ENCODE measurements around the gene ELOVL4. TPM values are rescaled to one million over a fixed set of nuclear protein-coding genes. Genes with fewer than 3 reads are reported as not detected.

The ELOVL4 gene
- total and polyA plus RNA-seq, 2 of the 13 experiments (the other 11 are each of a cell fraction or from before 2014, with no cell fraction given), result 0.04 TPM; not detected in 1

GRCh38 chr6:79981652-79982051 is 34.3 kb upstream of the ELOVL4 start:
- H3K4me2 ChIP-seq (ENCODE audit: low read depth, low read length), result no peak overlapping the region
- ChIA-PET POLR2A (no interaction called here), CTCF (ENCODE audit: low intra/inter-chr PET ratio, low total read pairs) (no interaction called here)
- ATAC-seq (no peak), DNase-seq (ENCODE audit: low spot score) (no peak), FAIRE-seq (no peak)
- H3K27ac ChIP-seq (ENCODE audit: extremely low read length, insufficient read depth, low read length), result no peak overlapping the region
- H3K27me3 ChIP-seq (ENCODE audit: control insufficient read depth in 1 of 2, insufficient read depth in 2 of 2, low read length in 2 of 2), result no peaks in the 10 kb centered on the region; a peak in 1 of 5 replicates
- H4K20me1 ChIP-seq (ENCODE audit: insufficient read depth, low read length), result no peaks in the 10 kb centered on the region
- intact Hi-C loops (cut with micrococcal nuclease; ENCODE audit: unreplicated experiment), result no loop called here
- 93% methylated on average over 4 of the region's 4 CpGs for WGBS (ENCODE audit: low lambda C conversion rate)
- H3K4me3 ChIP-seq (replicated peaks in 1 of 3; ENCODE audit: insufficient read depth in 1 of 3, low read depth in 2 of 3, low read length in 3 of 3), result no peak overlapping the region
- H3K79me2 ChIP-seq (ENCODE audit: insufficient read depth, low read length), result no peaks in the 10 kb centered on the region
- H3K9me3 ChIP-seq (ENCODE audit: low read length), result no peaks in the 10 kb centered on the region
- in situ Hi-C loops (cut with HindIII; ENCODE audit: extremely low pct_ligation_motif_present, low pct_unique_long_range_greater_than_20kb), result no loop called here
- H3K9ac ChIP-seq (ENCODE audit: insufficient read depth, low read depth, low read length), result no peak overlapping the region
- TF ChIP-seq NFKB2 (CRISPR knock-in tag; IDR thresholded peaks at IDR 0.05; ENCODE audit: borderline replicate concordance) (no peak), MYPOP (CRISPR knock-in tag; IDR thresholded peaks at IDR 0.05) (no peak), SRY (CRISPR knock-in tag; IDR thresholded peaks at IDR 0.05) (no peak), ZNF143 (CRISPR knock-in tag; IDR thresholded peaks at IDR 0.05) (no peak), JARID2 (CRISPR knock-in tag; IDR thresholded peaks at IDR 0.05; ENCODE audit: insufficient replicate concordance) (no peak), DRAP1 (CRISPR knock-in tag; IDR thresholded peaks at IDR 0.05) (no peak), ZBTB4 (CRISPR knock-in tag; IDR thresholded peaks at IDR 0.05; ENCODE audit: borderline replicate concordance) (no peak), ZNF776 (CRISPR knock-in tag; IDR thresholded peaks at IDR 0.05) (no peak), MLX (CRISPR knock-in tag; IDR thresholded peaks at IDR 0.05) (no peak), ZMAT5 (CRISPR knock-in tag; IDR thresholded peaks at IDR 0.05; ENCODE audit: borderline replicate concordance, low read depth) (no peak)
- no TSS peak for BruUV-seq (replicated peaks)
- no peaks in the 10 kb centered on the region for H3K36me3 ChIP-seq (replicated peaks in 1 of 2; ENCODE audit: control insufficient read depth in 1 of 2, insufficient read depth in 2 of 2, low read length in 2 of 2)
- H2AFZ ChIP-seq (ENCODE audit: low read length), result no peak overlapping the region
- peaks cover 23% of the 10 kb centered on the region for H3K4me1 ChIP-seq (ENCODE audit: insufficient read depth, low read length)
